Neural progenitor cell (in vitro differentiated cells): Measurements from ENCODE around the gene PLB1.

ENCODE experiments used
- EZH2 ChIP-seq: fragments of 200-600 bp; sonication (generic); IDR thresholded peaks from 2 replicates; pipeline ENCODE4 v1.6.1; 2017; ENCODE audit warnings: antibody characterized with exemption, mild to moderate bottlenecking, moderate library complexity
- TF ChIP-seq, protein P1 (sequence below): fragments of 200-600 bp; sonication (generic); IDR thresholded peaks from 2 replicates; pipeline ENCODE4 v1.5.1; 2017; ENCODE audit warnings: antibody characterized with exemption, mild to moderate bottlenecking

DNA sequence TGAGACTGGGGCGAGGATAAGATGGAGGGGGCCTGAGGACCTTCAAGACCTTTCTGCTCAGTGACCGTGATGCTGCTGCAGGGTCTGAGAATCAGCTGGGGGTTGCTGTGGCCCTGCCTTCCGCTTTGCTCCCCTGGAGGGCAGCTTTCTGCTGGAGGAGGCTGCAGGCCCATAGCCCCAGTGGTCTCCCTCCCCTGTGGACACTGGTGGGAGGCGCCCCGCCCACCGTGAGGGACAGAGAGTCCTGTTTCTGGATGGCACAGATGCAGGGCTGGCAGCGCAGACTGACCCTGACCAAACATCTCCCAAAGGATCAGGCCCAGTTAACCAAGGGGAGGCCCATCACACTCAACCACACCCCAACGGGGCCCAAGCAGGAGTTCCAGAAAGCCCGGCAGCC is 42.8 kb downstream of the PLB1 start:
- TF ChIP-seq, protein P1, sequence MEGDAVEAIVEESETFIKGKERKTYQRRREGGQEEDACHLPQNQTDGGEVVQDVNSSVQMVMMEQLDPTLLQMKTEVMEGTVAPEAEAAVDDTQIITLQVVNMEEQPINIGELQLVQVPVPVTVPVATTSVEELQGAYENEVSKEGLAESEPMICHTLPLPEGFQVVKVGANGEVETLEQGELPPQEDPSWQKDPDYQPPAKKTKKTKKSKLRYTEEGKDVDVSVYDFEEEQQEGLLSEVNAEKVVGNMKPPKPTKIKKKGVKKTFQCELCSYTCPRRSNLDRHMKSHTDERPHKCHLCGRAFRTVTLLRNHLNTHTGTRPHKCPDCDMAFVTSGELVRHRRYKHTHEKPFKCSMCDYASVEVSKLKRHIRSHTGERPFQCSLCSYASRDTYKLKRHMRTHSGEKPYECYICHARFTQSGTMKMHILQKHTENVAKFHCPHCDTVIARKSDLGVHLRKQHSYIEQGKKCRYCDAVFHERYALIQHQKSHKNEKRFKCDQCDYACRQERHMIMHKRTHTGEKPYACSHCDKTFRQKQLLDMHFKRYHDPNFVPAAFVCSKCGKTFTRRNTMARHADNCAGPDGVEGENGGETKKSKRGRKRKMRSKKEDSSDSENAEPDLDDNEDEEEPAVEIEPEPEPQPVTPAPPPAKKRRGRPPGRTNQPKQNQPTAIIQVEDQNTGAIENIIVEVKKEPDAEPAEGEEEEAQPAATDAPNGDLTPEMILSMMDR, result no peak
- TF ChIP-seq EZH2, result no peak
